GM06990 (cell line): Measurements from ENCODE around the gene ABAT.

ENCODE experiments used
- DNase-seq: peaks from one replicate; pipeline ENCODE4 v3.0.0-alpha.2; 2011; ENCODE audit not compliant: insufficient read length; ENCODE audit errors: extremely low read depth
- H3K27me3 ChIP-seq: replicated peaks from 2 replicates; pipeline ENCODE4 v1.6.0; 2011; ENCODE audit warnings: low read length; ENCODE audit not compliant: control insufficient read depth, insufficient read depth
- H3K36me3 ChIP-seq: 2 replicates; pipeline ENCODE4 v1.5.1; 2011; ENCODE audit warnings: low read length; ENCODE audit not compliant: control insufficient read depth, insufficient read depth
- H3K4me3 ChIP-seq: replicated peaks from 2 replicates; pipeline ENCODE4 v1.5.1; 2011; ENCODE audit warnings: low read depth, mild to moderate bottlenecking, control low read depth, low read length
- CTCF ChIP-seq: IDR thresholded peaks from 2 replicates; pipeline ENCODE4 v1.5.1; 2011; ENCODE audit warnings: low read length, control low read depth, mild to moderate bottlenecking, inconsistent platforms; ENCODE audit not compliant: insufficient read depth, poor library complexity, severe bottlenecking

Gene ABAT

GRCh38 chr16:8645831-8646230 lies 28.6 kb upstream of the ABAT start:
- no peak for DNase-seq
- no peak overlapping the region for H3K4me3 ChIP-seq
- peaks cover 33% of the 10 kb centered on the region for H3K36me3 ChIP-seq
- no peaks in the 10 kb centered on the region for H3K27me3 ChIP-seq
- TF ChIP-seq CTCF: no peak

DNA sequence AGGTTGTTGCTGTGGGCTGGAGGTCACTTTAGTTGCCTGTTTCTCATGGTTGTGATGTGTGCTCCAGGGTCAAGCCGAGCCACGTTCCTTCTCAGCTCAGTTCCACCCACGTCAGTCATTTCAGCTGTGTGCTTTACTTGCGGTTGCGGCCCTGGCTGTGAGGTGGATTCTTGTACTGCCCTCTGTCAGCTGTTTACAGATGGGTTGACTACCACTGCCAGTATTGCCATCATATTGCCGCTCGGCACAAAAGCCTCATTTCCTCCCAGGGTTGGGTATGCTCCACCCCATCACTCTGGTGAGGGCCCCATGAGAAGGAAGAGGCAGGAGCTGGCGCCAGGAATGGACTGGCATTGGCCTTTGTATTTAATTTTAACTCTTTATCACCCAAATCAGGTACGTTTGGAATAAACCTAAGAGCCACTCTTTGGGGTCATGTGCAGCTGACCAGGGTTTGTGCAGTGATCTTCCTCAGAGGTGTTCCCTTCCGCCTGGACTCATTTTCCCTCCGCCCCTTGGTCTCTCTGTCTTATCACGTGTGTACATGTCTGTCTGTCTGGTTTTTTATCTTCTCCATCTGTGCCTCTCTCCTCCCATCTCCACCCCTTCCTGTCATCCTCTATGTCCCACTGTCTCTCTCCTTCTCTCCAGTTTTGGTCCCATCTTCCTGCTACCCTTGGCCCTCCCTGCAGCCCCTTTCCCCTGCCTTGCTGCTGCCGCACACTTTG lies 27.9 kb upstream of the ABAT start:
- no peak overlapping the region for H3K4me3 ChIP-seq
- DNase-seq: no peak
- TF ChIP-seq CTCF: no peak
- peaks cover 32% of the 10 kb centered on the region for H3K36me3 ChIP-seq
- no peaks in the 10 kb centered on the region for H3K27me3 ChIP-seq

DNA sequence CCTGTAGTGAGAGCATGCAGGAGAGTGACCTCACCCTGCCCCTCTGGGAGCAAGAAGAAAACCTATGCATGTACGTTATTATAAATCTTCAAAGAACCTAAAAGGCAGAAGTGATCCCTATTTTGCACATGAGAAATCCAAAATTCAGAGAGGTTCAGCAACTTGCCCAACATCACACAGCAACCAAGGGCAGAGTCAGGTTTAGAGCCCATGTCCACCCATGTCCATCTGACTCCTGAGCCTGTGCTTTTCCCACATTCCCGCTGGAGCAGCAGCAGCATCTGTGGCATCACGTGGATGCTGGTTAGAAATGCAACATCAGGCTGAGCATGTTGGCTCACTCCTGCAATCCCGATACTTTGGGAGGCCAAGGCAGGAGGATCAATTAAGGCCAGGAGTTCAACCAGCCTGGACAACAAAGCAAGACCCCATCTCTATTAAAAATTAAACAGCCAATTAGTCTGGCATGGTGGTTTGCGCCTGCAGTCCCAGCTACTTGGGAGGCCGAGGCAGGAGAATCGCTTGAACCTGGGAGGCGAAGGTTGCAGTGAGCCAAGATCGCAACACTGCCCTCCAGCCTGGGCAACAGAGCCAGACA lies 26.6 kb upstream of the ABAT start:
- H3K4me3 ChIP-seq: no peak overlapping the region
- TF ChIP-seq CTCF: no peak
- no peaks in the 10 kb centered on the region for H3K27me3 ChIP-seq
- DNase-seq: no peak
- peaks cover 24% of the 10 kb centered on the region for H3K36me3 ChIP-seq

DNA sequence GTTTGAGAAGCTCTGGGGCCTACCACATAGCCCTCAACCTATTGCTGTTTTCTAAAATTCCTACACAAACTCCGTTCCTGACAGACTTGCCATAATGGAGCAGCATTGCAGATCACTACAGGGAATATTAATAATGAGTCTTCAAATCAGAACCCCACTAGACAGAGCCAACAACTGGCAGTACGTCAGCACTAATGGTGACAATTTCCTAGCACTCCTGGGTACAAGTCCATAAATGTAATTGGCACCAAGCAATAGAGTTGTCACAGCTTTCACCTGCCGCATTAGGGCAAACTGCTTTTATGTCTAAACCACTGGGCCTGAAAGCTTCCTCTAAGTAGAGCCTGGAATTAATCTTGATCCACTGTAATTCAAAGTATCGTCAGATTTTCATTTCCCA lies 25.5 kb upstream of the ABAT start:
- no peak for TF ChIP-seq CTCF
- Histone ChIP-seq H3K4me3 (no peak overlapping the region), H3K36me3 (peaks cover 24% of the 10 kb centered on the region), H3K27me3 (no peaks in the 10 kb centered on the region)
- no peak for DNase-seq

DNA sequence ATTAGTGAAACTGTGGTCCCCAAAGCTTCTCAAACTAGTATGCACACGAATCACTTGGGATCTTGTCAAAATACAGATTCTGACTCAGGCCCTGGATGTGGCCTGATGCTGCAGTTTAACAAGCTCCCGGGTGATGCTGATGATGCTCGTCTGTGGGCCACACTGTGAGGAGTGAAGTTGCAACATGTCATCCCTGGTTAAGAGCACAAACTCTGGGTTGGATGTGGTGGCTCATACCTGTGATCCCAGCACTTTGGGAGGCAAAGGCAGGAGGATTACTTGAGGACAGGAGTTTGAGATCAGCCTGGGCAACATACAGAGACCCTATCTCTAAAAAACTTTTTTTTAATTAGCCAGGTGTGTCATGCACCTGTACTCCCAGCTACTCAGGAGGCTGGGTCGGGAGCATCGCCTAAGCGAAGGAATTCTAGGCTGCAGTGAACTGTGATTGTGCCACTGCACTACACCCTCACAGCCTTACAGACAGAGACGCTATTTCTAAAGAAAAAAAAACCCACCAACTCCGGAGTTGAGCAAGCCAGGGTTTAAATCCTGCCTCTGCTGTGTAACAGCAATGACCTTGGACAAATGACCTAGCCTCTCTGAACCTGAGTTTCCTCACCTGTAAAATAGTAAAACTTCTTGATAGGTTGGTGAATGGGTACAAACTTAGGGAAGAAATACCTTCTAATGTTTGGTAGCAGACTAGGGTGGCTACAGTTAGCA lies 24.4 kb upstream of the ABAT start:
- Histone ChIP-seq H3K36me3 (peaks cover 16% of the 10 kb centered on the region), H3K27me3 (no peaks in the 10 kb centered on the region), H3K4me3 (no peak overlapping the region)
- TF ChIP-seq CTCF: no peak
- DNase-seq: no peak
